Left renal pelvis (tissue), 4 donors: ENCODE data around the gene ACER2. TPM values are rescaled to one million over a fixed set of nuclear protein-coding genes. Genes with fewer than 3 reads are reported as not detected.

Experiments used
- DNase-seq, 4 donors: peaks; one replicate each; pipeline ENCODE4 v3.0.0-alpha.2; 2013; ENCODE audit warnings: low read depth in 4 of 4, low spot score in 3 of 4
- polyA plus RNA-seq, 4 donors: library from polyadenylated mRNA; unstranded; fragments of 120-200 nt; gene quantifications; one replicate each; pipeline ENCODE4 v1.2.1, GENCODE V29; 2013; ENCODE audit not compliant: insufficient read length in 4 of 4

Gene ACER2
- polyA plus RNA-seq, 4 donors, result 1.7 to 23.9 (median 15.5) TPM

GRCh38 chr9:19481121-19481870 lies 72.5 kb downstream of the ACER2 start:
- DNase-seq, result no peak

- no peak for DNase-seq
Observed at GRCh38 chr9:19481971-19482404, 73.2 kb downstream of the ACER2 start.

DNA sequence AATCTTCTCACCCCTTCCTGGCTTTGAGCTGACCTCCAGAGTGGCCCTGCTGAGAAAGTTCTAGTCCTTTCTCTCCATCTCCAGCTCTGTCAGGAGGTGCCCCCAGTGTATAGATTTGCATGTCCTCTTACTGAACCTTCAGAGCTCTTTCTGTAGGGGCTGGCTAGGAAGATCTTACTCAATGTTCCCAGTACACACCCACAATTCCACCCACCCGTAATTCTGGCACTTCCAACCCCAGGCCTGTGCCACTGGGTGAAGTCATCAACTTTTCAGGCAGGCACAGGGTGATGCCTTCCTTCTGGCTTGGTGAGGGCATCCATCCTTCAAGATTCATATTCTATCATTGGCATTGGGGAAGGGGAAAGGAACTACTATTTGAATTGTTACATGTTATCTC lies 75.9 kb downstream of the ACER2 start:
- DNase-seq, result no peak

DNA sequence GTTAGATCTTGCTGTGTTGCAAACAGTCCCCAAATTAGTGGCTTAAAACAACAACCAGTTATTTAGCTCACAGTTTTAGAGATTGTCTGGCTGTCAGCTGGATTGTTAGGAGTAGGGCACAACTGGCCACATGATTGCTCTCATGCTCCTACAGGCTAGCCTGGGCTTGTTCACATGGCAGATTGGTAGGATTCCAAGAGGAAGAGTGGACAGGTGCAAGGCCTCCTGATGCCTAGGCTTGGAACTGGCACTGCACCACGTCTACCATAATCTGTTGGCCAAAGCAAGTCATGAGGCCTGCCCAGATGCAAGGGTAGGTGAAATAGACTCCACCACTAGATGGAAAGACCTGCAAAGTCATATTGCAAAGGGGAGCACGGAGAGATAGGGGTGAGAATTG lies 76.4 kb downstream of the ACER2 start:
- DNase-seq, result no peak

- no peak for DNase-seq
Observed at GRCh38 chr9:19486803-19487202, 78.0 kb downstream of the ACER2 start.

DNA sequence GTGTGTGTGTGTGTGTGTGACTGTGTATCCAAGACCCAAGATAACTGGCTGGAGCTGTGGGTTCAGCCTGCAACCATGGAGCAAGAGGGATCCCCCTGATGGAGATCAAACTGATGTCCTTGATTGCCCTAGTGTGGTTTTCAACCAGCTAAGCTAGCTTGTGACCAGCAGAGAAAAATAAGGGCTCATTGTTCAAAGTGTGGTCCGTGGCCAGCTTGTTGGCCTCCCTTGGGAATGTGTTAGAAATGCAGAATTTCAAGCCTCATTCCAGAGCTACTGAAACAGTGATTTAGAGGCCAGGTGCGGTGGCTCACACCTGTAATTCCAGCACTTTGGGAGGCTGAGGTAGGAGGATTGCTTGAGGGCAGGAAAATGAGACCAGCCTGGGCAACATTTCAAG lies 79.9 kb downstream of the ACER2 start:
- no peak for DNase-seq

- DNase-seq, result no peak
Observed at GRCh38 chr9:19490269-19490668, 81.5 kb downstream of the ACER2 start.

GRCh38 chr9:19490828-19491227 lies 82.0 kb downstream of the ACER2 start:
- DNase-seq, result no peak

DNA sequence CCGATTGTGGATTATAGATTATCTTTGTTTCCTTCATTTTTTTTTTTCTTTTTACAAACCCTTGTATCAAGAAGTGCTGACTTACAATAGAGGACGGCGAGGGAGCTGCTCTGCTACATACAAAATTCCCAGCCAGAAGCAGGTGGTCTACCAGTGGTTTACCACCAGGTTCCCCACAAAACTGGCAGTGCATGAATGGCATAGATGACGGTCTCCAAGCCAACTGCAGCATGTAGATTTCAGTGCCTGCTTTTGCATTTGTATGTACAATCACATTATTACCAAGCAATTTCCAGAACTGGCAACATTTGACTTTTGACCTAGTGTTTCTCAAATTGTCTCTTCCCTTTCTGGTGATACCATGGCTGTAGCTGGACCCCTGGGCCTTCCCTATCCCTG lies 84.0 kb downstream of the ACER2 start:
- DNase-seq, result no peak

DNA sequence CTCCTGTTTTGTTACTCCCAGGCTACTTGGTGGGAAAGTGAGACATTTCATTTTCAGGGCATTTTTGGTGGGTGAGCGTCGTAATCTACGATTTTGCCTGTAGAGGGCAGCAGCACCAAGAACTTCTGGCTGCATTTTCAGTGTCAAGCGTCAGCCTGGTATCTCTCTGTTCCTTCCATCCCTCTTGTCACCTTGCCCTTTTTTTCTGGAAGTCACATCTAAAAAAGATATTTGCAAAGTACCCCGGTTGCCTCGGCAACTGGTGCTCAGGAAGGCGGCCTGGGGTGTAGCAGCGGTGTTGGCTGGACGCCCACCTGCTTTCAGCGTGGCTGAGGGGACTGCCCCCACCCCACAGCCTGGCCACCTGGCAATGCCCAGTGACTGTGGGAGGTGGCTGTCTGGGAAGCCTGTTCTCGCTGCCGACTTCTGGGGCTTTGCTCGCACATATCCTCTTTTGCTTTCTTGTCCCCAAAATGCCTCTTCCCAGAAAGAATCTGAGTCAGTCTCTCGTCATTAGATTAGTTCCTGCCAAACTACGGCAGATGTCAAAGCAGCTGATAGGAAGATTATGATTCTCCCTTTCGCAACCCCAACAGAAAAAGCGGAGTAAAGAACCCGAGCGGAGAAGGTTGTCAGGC lies 84.5 kb downstream of the ACER2 start:
- DNase-seq, result peak in 2 of 4 donors; percentile 35 to 53

DNA sequence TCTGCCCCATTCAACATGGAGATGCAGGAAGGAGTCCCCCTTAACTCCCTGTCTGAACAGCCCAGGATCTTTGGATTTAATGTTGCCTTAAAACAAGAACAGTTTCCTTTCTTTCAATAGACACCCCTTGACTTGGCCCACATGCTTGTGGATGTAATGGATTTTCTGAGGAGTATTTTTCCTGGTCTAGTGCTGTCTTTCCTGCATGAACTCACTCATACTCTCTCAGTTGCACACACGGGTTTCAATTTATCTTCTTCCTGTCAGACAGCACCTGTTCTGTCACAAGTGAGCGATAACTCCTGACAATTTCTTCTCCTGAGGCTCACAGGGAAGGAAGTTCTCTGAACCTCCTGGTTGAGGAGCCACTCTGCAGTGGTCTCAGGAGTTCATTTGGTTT lies 85.1 kb downstream of the ACER2 start:
- DNase-seq, result no peak

- DNase-seq, result no peak
Observed at GRCh38 chr9:19495186-19496028, 86.6 kb downstream of the ACER2 start.

- peak in 1 of 4 donors; percentile 27 for DNase-seq
Observed at GRCh38 chr9:19496321-19497050, 87.7 kb downstream of the ACER2 start.

GRCh38 chr9:19497276-19497675 lies 88.5 kb downstream of the ACER2 start:
- DNase-seq, result no peak

GRCh38 chr9:19498015-19498414 lies 89.2 kb downstream of the ACER2 start:
- DNase-seq, result no peak

Other genes starting within 250 kb of the ACER2 start
- 10 to 100 TPM; 43.7 to 50.9 (median 47.1) TPM for gene DENND4C, start 178.3 kb upstream of the ACER2 start, polyA plus RNA-seq
- gene RPS6, start 28.8 kb upstream of the ACER2 start, polyA plus RNA-seq, result 1,000 to 10,000 TPM; 2,234 to 3,165 (median 2,897) TPM